GM18861 (cell line): ENCODE measurements around the gene BEND6.

ENCODE experiments used
- ATAC-seq: cut with Tn5 transposase; IDR thresholded peaks from one replicate; pipeline ENCODE4 v1.9.1; 2021; ENCODE audit not compliant: unreplicated experiment

Gene BEND6, protein sequence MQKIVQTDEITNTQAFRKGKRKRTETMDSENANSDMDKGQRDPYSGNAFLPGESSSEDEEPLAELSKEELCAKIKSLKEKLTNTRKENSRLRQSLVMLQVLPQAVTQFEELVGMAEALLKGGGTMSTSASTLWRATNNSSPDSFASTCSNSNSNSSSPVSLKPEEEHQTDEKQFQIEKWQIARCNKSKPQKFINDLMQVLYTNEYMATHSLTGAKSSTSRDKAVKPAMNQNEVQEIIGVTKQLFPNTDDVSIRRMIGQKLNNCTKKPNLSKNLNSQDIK

DNA sequence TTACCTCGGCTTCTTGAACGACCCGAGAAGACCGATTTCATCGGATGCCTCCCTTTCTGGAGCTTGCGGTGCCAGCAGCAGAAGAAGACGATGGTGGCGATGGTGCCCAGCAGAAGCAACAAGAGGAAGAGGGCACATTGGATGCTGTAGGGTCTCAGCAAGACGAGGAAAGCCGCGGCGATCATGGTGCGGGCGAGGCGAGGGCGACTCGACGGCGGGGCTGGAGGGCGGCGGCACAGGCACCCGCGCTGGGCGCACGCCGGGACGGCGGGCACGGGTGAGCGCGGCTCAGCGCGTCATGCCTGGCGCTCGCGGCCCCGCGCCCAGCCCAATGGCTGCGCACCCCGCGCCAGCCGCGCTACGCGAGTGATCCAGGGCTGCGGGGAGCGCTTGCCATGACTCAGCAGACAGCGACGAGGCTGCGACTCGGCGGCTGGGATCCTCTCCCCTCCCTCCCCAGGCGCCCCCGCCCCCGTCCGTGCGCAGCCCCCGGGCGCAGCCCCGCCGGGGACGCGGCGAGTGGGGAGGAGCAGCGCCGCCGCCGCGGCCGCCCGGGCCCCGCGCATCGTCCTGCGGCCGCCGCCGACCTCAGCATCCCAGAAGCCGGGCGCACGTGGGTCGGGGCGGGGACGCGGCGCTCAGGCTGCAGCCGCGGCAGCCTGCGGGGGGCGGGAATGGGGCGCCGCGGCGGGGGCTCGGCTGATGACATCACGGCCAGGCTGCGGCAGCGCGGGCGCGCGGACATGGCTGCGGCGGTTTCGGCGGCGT is at the start of gene BEND6:
BEND6 (plus strand) TSS at position 705 of the 768 bp plus-strand sequence. CDS start 26,704 bp downstream, outside the sequence.
- peak; percentile 34 for ATAC-seq

- no peak for ATAC-seq
These were observed 49.5 kb upstream of the BEND6 start for GRCh38 chr6:56905378-56905777.

- ATAC-seq = no peak
These were observed 48.2 kb upstream of the BEND6 start for GRCh38 chr6:56906752-56907151.

DNA sequence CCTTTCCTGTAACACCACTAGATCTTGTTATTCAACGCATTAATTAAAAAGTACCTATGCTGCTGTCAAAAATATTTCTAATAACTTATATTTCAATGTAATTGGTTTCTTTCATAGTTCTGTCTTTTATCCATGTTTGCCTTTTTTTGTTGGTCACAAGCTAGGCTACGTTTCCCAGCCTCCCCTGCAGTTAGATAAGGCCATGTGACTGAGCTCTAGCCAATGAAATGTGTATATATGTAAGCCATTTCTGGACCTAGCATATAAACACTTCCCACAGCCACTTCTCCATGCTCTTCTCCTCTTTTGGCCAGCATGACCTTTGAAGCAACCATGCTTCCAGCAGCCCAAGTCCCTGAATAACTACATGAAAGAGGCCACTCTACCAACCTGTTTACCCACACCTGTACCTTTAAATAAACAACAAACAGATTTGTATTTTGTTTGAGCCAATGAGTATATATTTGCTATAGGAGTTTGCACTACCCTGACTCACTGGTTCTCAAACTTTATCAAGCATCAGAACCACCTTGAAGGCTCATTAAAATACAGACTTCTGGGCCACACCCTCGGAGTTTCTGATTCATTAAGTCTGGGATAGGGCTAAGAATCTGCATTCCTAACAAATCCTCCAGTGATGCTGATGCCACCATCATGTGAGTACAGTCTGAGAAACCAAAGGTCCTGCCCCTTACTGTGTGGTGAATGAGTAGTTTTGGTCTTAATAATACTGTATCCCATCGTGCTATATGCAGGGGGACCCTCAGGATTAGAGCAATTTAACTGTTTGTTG is 45.6 kb upstream of the BEND6 start:
- ATAC-seq = no peak

DNA sequence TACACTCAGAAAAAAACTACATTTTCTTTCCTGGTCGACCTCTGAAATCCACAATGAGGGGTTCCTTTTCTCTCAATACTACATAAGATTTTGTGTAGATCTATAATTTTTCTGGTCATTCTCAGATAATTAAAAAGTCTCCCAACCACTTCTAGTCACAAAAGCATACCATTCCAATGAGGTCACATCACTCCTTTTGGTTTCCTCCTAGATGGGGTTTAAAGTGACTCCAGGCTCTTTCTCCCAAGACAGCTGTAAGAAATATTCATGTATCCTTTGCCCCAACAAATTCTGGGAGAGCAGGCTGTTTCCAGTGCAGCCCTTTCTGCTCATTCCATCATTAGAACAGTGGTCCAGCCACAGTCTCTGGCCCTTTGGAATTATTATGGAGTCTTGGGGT is 43.1 kb upstream of the BEND6 start:
- ATAC-seq = no peak

- no peak for ATAC-seq
These were observed 41.4 kb upstream of the BEND6 start for GRCh38 chr6:56913285-56914074.

DNA sequence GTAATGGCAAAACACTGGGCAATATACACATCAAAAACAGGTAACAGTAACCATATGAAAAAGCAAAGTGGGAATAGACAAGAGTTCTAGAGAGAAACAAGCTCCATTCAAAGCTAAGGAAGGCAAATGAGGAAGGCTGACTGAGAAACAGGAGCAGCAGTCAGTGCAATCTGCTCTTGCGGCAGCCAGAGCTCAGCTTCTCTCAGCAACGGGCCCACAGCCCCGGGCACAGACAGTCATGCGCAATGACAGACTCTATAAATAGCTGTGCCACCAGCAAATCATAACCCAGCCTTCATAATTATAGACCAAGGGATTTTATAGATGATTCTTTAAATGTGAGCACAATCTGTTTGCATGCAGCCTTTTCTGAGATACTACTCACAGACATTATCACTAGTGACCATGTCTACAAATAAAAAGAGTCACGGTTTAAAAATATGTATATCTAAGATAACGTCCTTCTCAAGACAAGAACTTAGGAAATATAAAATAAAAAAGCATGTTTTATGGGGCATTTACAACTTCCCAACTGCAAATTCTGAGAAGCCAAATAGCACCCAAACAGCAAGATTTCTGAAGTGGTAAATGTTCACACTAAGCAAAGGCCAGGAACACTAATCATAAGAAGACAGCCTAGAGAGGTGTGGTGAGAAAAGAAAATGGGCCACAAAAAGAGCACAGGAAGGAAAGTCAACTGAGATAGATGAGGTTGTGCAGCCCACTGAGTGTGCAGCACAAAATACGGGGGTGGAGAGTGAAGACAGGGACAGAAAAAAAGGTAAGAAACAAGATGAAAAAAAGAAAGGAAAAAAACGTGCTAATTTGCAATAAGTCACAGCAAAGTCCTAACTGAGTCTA is 39.9 kb upstream of the BEND6 start:
- ATAC-seq = no peak

DNA sequence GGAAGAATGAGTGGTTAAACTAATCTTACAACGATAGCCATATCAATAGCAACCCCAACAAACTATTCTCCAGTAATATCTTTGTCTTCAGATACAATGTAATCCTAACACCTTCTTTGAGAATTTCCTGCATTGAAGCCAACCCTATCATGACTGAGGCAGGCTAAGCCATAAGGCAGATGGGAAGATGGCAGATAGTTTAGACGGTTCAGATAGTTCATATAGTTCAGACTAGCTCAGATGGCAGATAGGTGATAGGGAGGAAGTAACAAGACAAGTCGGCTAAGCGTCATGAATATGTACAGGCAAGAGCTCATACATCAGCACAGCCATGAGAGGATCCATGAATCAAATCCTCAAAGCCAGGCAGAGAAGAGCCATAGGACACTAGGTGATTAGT is 39.1 kb upstream of the BEND6 start:
- no peak for ATAC-seq

- ATAC-seq = no peak
These were observed 37.9 kb upstream of the BEND6 start for GRCh38 chr6:56916849-56917551.

GRCh38 chr6:56922645-56923044 is 32.3 kb upstream of the BEND6 start:
- no peak for ATAC-seq

DNA sequence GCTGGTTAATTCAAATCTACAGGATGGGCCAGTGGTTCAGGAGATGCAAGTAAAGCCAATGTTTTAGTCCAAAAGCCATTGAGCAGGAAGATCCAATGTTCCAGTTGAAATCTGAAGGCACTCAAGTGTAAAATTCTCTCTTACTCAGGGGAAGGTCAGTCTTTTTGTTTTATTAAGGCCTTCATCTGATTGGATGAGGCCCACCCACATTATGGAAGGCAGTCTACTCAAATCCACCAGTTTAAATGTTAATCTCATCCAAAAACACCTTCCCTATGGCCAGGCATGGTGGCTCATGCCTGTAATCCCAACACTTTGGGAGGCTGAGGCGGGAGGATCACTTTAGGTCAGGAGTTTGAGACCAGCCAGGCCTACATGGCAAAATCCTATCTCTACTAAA is 31.3 kb upstream of the BEND6 start:
- no peak for ATAC-seq

- no peak for ATAC-seq
These were observed 27.1 kb upstream of the BEND6 start for GRCh38 chr6:56927538-56928453.

- no peak for ATAC-seq
These were observed 24.1 kb upstream of the BEND6 start for GRCh38 chr6:56930846-56931245.

DNA sequence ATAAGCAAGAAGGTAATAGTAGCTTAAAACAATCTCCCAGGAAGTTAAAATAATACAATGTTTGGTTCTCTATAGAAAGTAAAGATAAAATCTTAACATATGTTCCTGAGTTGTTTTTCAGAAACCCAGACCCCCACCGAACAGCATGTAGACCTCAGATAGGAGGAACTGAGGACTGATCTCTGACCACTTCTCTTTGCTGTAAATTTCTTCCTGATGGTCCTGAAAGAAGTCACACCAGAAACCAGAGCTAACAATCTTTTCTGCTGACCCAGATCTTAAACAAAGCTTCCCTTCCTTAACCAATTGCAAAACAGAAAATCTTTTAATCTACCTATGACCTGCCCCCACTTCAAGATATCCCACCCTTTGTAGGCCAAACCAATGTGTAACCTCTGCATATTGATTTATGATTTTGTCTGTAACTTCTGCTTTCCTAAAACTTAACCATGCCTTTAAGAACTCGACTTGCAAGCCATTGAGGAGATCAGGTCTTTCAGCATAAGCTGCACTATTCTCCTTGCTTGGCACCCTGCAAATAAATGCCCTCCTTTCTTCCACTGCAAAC is 21.9 kb upstream of the BEND6 start:
- no peak for ATAC-seq

DNA sequence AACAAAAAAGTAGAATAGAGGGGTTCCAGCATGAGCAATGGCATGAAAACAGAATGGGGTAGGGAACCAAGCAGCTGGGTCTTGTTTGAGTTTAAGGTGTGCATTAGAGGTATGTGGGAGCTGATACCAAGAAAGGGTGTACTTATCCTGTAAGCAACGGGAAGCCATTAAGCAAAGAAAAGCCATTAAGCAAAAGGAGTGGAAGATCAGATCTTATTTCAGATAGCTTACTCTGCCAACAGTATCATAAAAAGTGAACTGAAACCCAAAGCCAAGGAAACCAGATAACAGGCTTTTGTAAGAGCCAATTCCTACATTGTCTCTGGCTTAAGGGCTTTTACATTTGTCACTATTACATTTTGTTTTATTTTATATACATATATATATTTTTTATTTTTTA is 21.3 kb upstream of the BEND6 start:
- ATAC-seq = peak; percentile 50

- ATAC-seq = no peak
These were observed 20.0 kb upstream of the BEND6 start for GRCh38 chr6:56934876-56935275.

DNA sequence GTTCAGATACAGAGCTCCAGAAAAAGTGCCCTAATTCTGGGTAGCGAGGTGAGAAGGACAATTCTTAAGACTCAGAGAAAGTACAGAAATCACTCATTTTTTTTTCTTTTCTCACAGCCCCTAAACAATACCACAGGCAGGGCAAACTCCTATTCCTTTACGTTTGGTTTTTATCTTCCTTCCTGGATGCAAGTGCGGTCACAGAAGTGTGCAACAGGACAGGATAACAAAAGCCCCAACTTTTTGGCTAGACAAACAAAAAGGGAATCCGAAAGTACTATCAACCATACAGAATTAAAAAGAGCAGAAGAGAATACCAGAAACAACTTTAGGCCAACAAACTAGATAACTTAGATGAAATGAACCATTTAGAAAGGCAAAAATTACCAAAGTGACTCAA is 18.4 kb upstream of the BEND6 start:
- no peak for ATAC-seq

- peak; percentile 57 for ATAC-seq
These were observed 16.2 kb upstream of the BEND6 start for GRCh38 chr6:56938649-56939191.
